Measurements from ENCODE around the gene MALAT1. TPM values are rescaled to one million over a fixed set of nuclear protein-coding genes. Genes with fewer than 3 reads are reported as not detected.

Gene MALAT1
- total RNA-seq, 1 experiment from 2014 or later = 6,000 TPM

DNA sequence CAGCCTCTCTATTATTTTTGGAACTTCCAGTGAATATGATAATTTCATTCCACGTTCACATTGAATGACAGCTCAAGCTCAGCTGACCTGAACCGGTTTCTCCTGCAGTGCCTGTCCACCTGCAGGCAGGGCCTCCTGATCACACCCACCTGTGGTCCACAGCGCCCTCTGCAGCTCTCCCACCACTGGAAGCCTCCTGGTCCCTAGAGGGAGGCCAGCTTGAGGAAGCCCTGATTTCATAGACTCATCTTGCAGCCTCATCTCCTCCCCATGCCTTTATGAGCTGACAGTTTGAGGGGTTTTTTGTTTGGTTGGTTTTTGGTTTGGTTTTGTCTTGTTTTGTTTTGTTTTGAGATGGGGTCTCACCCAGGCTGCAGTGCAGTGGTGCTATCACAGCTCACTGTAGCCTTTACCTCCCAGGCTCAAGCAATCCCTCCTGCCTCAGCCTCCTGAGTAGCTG is 29.9 kb upstream of the MALAT1 start (continued):
- TF ChIP-seq ZBTB33 (IDR thresholded peaks at IDR 0.05; ENCODE audit: extremely low read depth, insufficient replicate concordance, low read length) (no peak), JUND (IDR thresholded peaks at IDR 0.05) (no peak), CEBPB (IDR thresholded peaks at IDR 0.05; ENCODE audit: low read depth) (no peak)
- TF ChIP-seq, protein P1, sequence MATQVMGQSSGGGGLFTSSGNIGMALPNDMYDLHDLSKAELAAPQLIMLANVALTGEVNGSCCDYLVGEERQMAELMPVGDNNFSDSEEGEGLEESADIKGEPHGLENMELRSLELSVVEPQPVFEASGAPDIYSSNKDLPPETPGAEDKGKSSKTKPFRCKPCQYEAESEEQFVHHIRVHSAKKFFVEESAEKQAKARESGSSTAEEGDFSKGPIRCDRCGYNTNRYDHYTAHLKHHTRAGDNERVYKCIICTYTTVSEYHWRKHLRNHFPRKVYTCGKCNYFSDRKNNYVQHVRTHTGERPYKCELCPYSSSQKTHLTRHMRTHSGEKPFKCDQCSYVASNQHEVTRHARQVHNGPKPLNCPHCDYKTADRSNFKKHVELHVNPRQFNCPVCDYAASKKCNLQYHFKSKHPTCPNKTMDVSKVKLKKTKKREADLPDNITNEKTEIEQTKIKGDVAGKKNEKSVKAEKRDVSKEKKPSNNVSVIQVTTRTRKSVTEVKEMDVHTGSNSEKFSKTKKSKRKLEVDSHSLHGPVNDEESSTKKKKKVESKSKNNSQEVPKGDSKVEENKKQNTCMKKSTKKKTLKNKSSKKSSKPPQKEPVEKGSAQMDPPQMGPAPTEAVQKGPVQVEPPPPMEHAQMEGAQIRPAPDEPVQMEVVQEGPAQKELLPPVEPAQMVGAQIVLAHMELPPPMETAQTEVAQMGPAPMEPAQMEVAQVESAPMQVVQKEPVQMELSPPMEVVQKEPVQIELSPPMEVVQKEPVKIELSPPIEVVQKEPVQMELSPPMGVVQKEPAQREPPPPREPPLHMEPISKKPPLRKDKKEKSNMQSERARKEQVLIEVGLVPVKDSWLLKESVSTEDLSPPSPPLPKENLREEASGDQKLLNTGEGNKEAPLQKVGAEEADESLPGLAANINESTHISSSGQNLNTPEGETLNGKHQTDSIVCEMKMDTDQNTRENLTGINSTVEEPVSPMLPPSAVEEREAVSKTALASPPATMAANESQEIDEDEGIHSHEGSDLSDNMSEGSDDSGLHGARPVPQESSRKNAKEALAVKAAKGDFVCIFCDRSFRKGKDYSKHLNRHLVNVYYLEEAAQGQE (IDR thresholded peaks at IDR 0.05; ENCODE audit: low read depth) = no peak

DNA sequence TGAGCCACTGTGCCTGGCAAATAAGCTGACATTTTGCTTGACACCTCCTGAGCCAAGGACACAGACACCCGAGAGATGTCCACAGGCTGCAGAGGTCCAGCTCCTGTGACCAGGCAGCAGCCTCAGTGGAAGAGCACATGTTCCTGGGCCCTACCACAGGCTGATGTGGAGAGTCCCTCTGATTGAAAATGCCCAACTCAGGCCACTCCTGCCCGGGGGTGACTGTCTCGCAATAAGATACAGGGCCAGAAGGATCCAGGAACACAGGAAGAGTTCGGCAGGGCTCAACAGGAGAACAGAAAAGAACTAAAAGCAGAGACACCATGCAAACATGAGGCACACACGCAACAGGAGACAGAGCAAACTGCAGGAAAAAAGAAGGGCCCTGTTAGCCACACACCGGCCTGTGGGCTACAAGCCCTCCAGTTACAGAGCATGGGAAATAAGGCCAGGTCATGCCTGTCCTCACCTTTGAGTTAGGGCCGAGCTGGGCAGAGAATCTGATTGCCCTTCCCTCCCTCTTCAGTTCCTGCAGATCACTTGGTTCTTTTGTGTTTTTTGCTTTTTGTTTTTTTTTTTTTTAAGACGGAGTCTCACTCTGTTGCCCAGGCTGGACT is 28.3 kb upstream of the MALAT1 start:
- H3K4me2 ChIP-seq (ENCODE audit: low read length) = peak overlapping the region; percentile 73; the same call in 1 of the 2 replicates
- H2AFZ ChIP-seq (ENCODE audit: low read depth, low read length, poor library complexity, severe bottlenecking) = no peak overlapping the region
- no peak for ATAC-seq
- TF ChIP-seq SIN3A (IDR thresholded peaks at IDR 0.05; ENCODE audit: low read depth) (no peak), POLR2A (IDR thresholded peaks at IDR 0.05; ENCODE audit: borderline replicate concordance, extremely low read depth, insufficient read depth, insufficient read length) (no peak), CTCF (IDR thresholded peaks at IDR 0.05 in 2 of 3, conservative IDR thresholded peaks at IDR 0.05 in 1 of 3; ENCODE audit: borderline replicate concordance in 1 of 3, insufficient read depth in 1 of 3, low read depth in 2 of 3, low read length in 2 of 3) (no peak), JUND (IDR thresholded peaks at IDR 0.05) (no peak), CBX3 (IDR thresholded peaks at IDR 0.05; ENCODE audit: low read depth) (no peak), YY1 (IDR thresholded peaks at IDR 0.05; ENCODE audit: extremely low read depth, insufficient replicate concordance, low read depth, low read length) (no peak), MAX (IDR thresholded peaks at IDR 0.05) (no peak), EZH2phosphoT487 (IDR thresholded peaks at IDR 0.05; ENCODE audit: borderline replicate concordance) (no peak), FOSL1 (IDR thresholded peaks at IDR 0.05; ENCODE audit: low read depth) (no peak), RAD21 (IDR thresholded peaks at IDR 0.05; ENCODE audit: low read depth) (no peak), ATF3 (IDR thresholded peaks at IDR 0.05) (no peak), TCF7L2 (IDR thresholded peaks at IDR 0.05; ENCODE audit: borderline replicate concordance, extremely low read depth, insufficient read depth, insufficient read length) (no peak)
- ChIA-PET CTCF (interaction anchor here (0.6 to 3.3 kb wide), 7 partner anchors 9 to 51 kb away, joined by 5 to 31 read pairs (median 9); no protein-coding TSS in a partner anchor), POLR2A (interaction anchor here (1.0 to 15.6 kb wide), 5 partner anchors 9 to 47 kb away, joined by 4 to 1499 read pairs (median 6); partner anchors contain the start of genes MALAT1 and NEAT1), RAD21 (ENCODE audit: low non-redundant PET in 1 of 2, low total read pairs in 2 of 2, uncharacterized antibody in 2 of 2, unreplicated experiment in 2 of 2) (interaction anchor here (1.7 to 1.8 kb wide), 2 partner anchors 28 to 38 kb away, joined by 14 to 27 read pairs; partner anchors contain the start of gene MALAT1 (in 1 of the 2))
- H4K20me1 ChIP-seq (ENCODE audit: insufficient read depth) = no peaks in the 10 kb centered on the region
- no peaks in the 10 kb centered on the region for H3K27me3 ChIP-seq (ENCODE audit: insufficient read depth, low read length)
- H3K79me2 ChIP-seq (ENCODE audit: insufficient read depth, low read length) = peaks cover 28% of the 10 kb centered on the region
- no peaks in the 10 kb centered on the region for H3K9me2 ChIP-seq (ENCODE audit: insufficient read depth)
- peaks cover 61 to 72% of the 10 kb centered on the region in 2 experiments for H3K4me1 ChIP-seq (ENCODE audit: control insufficient read depth in 1 of 2, insufficient read depth in 2 of 2, low read length in 2 of 2)
- intact Hi-C loops (cut with micrococcal nuclease) = no loop called here
- no peak for DNase-seq (ENCODE audit: low read depth, low spot score)
- H3K9me3 ChIP-seq (ENCODE audit: control insufficient read depth in 1 of 2, insufficient read depth in 1 of 2, low read depth in 1 of 2, low read length in 2 of 2) = no peaks in the 10 kb centered on the region
- H3K9ac ChIP-seq (ENCODE audit: low read length) = peak overlapping the region; percentile 65; the same call in 1 of the 2 replicates
- no peak overlapping the region for H3K4me3 ChIP-seq (replicated peaks in 1 of 2; ENCODE audit: low read depth in 1 of 2, low read length in 2 of 2)
- H3K27ac ChIP-seq (ENCODE audit: low read depth, low read length) = peak overlapping the region; percentile 97; the same call in 1 of the 2 replicates
- H3K36me3 ChIP-seq (ENCODE audit: control insufficient read depth in 1 of 2, insufficient read depth in 2 of 2, low read length in 2 of 2) = no peaks in the 10 kb centered on the region
- no TSS peak for BruUV-seq (replicated peaks)

Measured in HCT116 (cell line).